Panc1 (cell line): ENCODE results near the gene LRRC9. TPM values are rescaled to one million over a fixed set of nuclear protein-coding genes. Genes with fewer than 3 reads are reported as not detected.
"Not testable (repeated sequence)": the region's sequence is repeated elsewhere in the genome, so short reads cannot be mapped to it uniquely, and the experiment has no call there.

Experiments used
- ATAC-seq: fragments of 200-7000 bp; cut with Tn5 transposase; 2 replicates; pipeline ENCODE4 v1.9.1; 2020; ENCODE audit warnings: mild to moderate bottlenecking, moderate library complexity
- BruUV-seq: library from RNA; stranded (reverse); fragments of 400-500 nt; replicated peaks from 2 replicates; lab custom pipeline; 2021; lab: Mats Ljungman, UMichigan
- CTCF ChIA-PET: fragments of 300-600 bp; sonication (Branson Sonifier 250); formaldehyde crosslinking; loops from one replicate; lab custom pipeline; 2022; ENCODE audit warnings: antibody characterized with exemption; lab: Charles Lee
- POLR2A ChIA-PET: fragments of 300-600 bp; sonication (Branson Sonifier 250); formaldehyde crosslinking; loops from one replicate; lab custom pipeline; 2022; ENCODE audit warnings: antibody characterized with exemption; lab: Charles Lee
- DNase-seq: peaks from one replicate; pipeline ENCODE4 v3.0.0-alpha.2; 2010; ENCODE audit warnings: low read depth, low spot score
- H3K27ac ChIP-seq: 2 replicates; pipeline ENCODE4 v1.5.1; 2011; ENCODE audit warnings: mild to moderate bottlenecking, low read length, inconsistent platforms
- H3K27me3 ChIP-seq: fragments of 200-500 bp; sonication (Bioruptor generic); 2 replicates; pipeline ENCODE4 v1.6.0; 2014; ENCODE audit warnings: low read length, inconsistent platforms; ENCODE audit not compliant: control insufficient read depth, insufficient read depth
- H3K36me3 ChIP-seq: fragments of 200-500 bp; sonication (Bioruptor generic); 2 replicates; pipeline ENCODE4 v1.5.1; 2014; ENCODE audit warnings: inconsistent platforms, mild to moderate bottlenecking, low read length, moderate library complexity; ENCODE audit not compliant: control insufficient read depth, insufficient read depth
- H3K4me1 ChIP-seq: 2 replicates; pipeline ENCODE4 v1.5.1; 2011; ENCODE audit warnings: inconsistent platforms, mild to moderate bottlenecking, low read length, moderate library complexity; ENCODE audit not compliant: control insufficient read depth, insufficient read depth
- H3K4me3 ChIP-seq, 2 experiments: 2 replicates each; pipeline ENCODE4 v1.5.1; 2011 to 2012; ENCODE audit warnings: low read depth in 2 of 2, low read length in 2 of 2, mild to moderate bottlenecking in 2 of 2, inconsistent platforms in 1 of 2, moderate library complexity in 1 of 2
- H3K9me3 ChIP-seq: fragments of 200-500 bp; sonication (Bioruptor generic); 2 replicates; pipeline ENCODE4 v1.5.1; 2014; ENCODE audit warnings: low read depth, mild to moderate bottlenecking, inconsistent platforms, low read length, moderate library complexity; ENCODE audit not compliant: control insufficient read depth, insufficient read depth
- CTCF ChIP-seq: fragments of 450-650 bp; IDR thresholded peaks from 2 replicates; pipeline ENCODE4 v1.5.1; 2017; ENCODE audit warnings: mild to moderate bottlenecking
- POLR2AphosphoS5 ChIP-seq: IDR thresholded peaks from 2 replicates; pipeline ENCODE4 v1.6.1; 2012; ENCODE audit warnings: mild to moderate bottlenecking, low read depth, low read length, moderate library complexity
- REST ChIP-seq, 2 experiments: IDR thresholded peaks; 2 replicates each; pipeline ENCODE4 v1.6.1; 2011 to 2012; ENCODE audit warnings: low read depth in 2 of 2, control low read depth in 1 of 2, low read length in 1 of 2, mild to moderate bottlenecking in 1 of 2, moderate library complexity in 1 of 2; ENCODE audit not compliant: insufficient read depth in 1 of 2
- SIN3A ChIP-seq: IDR thresholded peaks from 2 replicates; pipeline ENCODE4 v1.6.1; 2012; ENCODE audit warnings: low read depth, mild to moderate bottlenecking, low read length, moderate library complexity, borderline replicate concordance; ENCODE audit not compliant: insufficient read depth
- TCF7L2 ChIP-seq: IDR thresholded peaks from 2 replicates; pipeline ENCODE4 v1.6.1; 2011; ENCODE audit warnings: mild to moderate bottlenecking, low read depth, low read length, inconsistent platforms
- in situ Hi-C: cut with HindIII; loops from 2 replicates; pipeline ENCODE4 v1.10.0; 2016; ENCODE audit warnings: low sequenced_read_pairs, low pct_unique_long_range_greater_than_20kb
- intact Hi-C: fragments of 100-400 bp; cut with micrococcal nuclease; formaldehyde crosslinking; loops from one replicate; pipeline ENCODE4 v1.10.0; 2022; ENCODE audit not compliant: unreplicated experiment
- total RNA-seq: library from RNA; stranded (reverse); gene quantifications from one replicate; pipeline ENCODE4 v1.2.1, GENCODE V29; 2021; ENCODE audit not compliant: unreplicated experiment

Gene LRRC9
- total RNA-seq, 1 experiment from 2014 or later: not detected

GRCh38 chr14:60035177-60035576 is 115.2 kb downstream of the LRRC9 start:
- Histone ChIP-seq H3K4me1 (no peaks in the 10 kb centered on the region), H3K4me3 (no peak overlapping the region), H3K9me3 (no peaks in the 10 kb centered on the region), H3K27ac (no peak overlapping the region), H3K36me3 (no peaks in the 10 kb centered on the region), H3K27me3 (no peaks in the 10 kb centered on the region)
- in situ Hi-C loops: no loop called here
- ChIA-PET POLR2A (no interaction called here), CTCF (no interaction called here)
- no peak for ATAC-seq
- BruUV-seq: no TSS peak
- DNase-seq: no peak
- TF ChIP-seq SIN3A (no peak), CTCF (no peak), TCF7L2 (no peak), POLR2AphosphoS5 (no peak), REST (IDR thresholded peaks at IDR 0.05; ENCODE audit: insufficient read depth in 1 of 2, low read depth in 2 of 2, low read length in 1 of 2) (no peak)
- intact Hi-C loops: no loop called here

- BruUV-seq, DNase-seq, H3K27ac ChIP-seq, H3K36me3 ChIP-seq, intact Hi-C loops, H3K4me1 ChIP-seq, ATAC-seq, H3K4me3 ChIP-seq, H3K9me3 ChIP-seq, POLR2A ChIA-PET, CTCF ChIA-PET, H3K27me3 ChIP-seq, in situ Hi-C loops: not testable (repeated sequence)
Observed at GRCh38 chr14:60047976-60048375, 128.0 kb downstream of the LRRC9 start.

- no TSS peak for BruUV-seq
- no peak for TF ChIP-seq CTCF
- no peak for TF ChIP-seq TCF7L2
- no peak for TF ChIP-seq SIN3A
- no peak for TF ChIP-seq REST (IDR thresholded peaks at IDR 0.05; ENCODE audit: insufficient read depth in 1 of 2, low read depth in 2 of 2, low read length in 1 of 2)
- no peak for TF ChIP-seq POLR2AphosphoS5
- Histone ChIP-seq H3K36me3 (no peaks in the 10 kb centered on the region), H3K9me3 (no peaks in the 10 kb centered on the region), H3K27me3 (no peaks in the 10 kb centered on the region), H3K4me1 (no peaks in the 10 kb centered on the region), H3K4me3 (no peak overlapping the region), H3K27ac (no peak overlapping the region)
- ATAC-seq: no peak
- CTCF ChIA-PET: no interaction called here
- intact Hi-C loops (no loop called here), in situ Hi-C loops (no loop called here)
- DNase-seq: no peak
- POLR2A ChIA-PET: no interaction called here
Observed at GRCh38 chr14:60051721-60052221, 131.8 kb downstream of the LRRC9 start.
